Activated naive CD4-positive, alpha-beta T cell treated with anti-CD3 and anti-CD28 coated beads, Interleukin-2, amount 50 U/mL, for 24 hours (primary cell): Measurements from ENCODE around the gene PROSER3.
"Not testable (repeated sequence)": the region's sequence is repeated elsewhere in the genome, so short reads cannot be mapped to it uniquely, and the experiment has no call there.

Experiments used
- H3K27ac Mint-ChIP-seq: one replicate; pipeline ENCODE4 v1.8.0; 2021; ENCODE audit warnings: mild to moderate bottlenecking, mixed read lengths
- H3K27me3 Mint-ChIP-seq: one replicate; pipeline ENCODE4 v1.8.0; 2021; ENCODE audit warnings: mixed read lengths
- H3K36me3 Mint-ChIP-seq: one replicate; pipeline ENCODE4 v1.8.0; 2021; ENCODE audit warnings: mixed read lengths
- H3K4me1 Mint-ChIP-seq: one replicate; pipeline ENCODE4 v1.8.0; 2021; ENCODE audit warnings: mixed read lengths
- H3K4me3 Mint-ChIP-seq: one replicate; pipeline ENCODE4 v1.8.0; 2021; ENCODE audit warnings: mild to moderate bottlenecking, mixed read lengths
- H3K9me3 Mint-ChIP-seq: one replicate; pipeline ENCODE4 v1.8.0; 2021; ENCODE audit warnings: mixed read lengths

The PROSER3 gene

DNA sequence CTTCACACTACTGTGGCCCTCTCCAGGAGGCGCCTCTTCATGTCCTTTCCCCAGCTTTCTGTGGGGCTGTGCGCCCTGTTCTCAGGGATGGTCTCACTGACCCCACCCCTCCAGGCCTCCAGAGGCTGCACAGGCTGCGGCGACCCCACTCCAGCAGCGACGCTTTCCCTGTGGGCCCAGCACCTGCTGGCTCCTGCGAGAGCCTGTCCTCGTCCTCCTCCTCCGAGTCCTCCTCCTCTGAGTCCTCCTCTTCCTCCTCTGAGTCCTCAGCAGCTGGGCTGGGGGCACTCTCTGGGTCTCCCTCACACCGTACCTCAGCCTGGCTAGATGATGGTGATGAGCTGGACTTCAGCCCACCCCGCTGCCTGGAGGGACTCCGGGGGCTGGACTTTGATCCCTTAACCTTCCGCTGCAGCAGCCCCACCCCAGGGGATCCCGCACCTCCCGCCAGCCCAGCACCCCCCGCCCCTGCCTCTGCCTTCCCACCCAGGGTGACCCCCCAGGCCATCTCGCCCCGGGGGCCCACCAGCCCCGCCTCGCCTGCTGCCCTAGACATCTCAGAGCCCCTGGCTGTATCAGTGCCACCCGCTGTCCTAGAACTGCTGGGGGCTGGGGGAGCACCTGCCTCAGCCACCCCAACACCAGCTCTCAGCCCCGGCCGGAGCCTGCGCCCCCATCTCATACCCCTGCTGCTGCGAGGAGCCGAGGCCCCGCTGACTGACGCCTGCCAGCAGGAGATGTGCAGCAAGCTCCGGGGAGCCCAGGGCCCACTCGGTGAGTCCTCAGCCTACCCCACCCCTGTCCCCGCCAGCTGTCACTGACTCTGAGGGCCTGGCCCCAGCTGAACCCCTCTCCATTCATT, 28.6 kb downstream of the PROSER3 start:
- peaks cover 2% of the 10 kb centered on the region for H3K36me3 Mint-ChIP-seq
- no peaks in the 10 kb centered on the region for H3K4me1 Mint-ChIP-seq
- H3K27ac Mint-ChIP-seq: no peak overlapping the region
- H3K9me3 Mint-ChIP-seq: no peaks in the 10 kb centered on the region
- H3K27me3 Mint-ChIP-seq: no peaks in the 10 kb centered on the region
- no peak overlapping the region for H3K4me3 Mint-ChIP-seq

DNA sequence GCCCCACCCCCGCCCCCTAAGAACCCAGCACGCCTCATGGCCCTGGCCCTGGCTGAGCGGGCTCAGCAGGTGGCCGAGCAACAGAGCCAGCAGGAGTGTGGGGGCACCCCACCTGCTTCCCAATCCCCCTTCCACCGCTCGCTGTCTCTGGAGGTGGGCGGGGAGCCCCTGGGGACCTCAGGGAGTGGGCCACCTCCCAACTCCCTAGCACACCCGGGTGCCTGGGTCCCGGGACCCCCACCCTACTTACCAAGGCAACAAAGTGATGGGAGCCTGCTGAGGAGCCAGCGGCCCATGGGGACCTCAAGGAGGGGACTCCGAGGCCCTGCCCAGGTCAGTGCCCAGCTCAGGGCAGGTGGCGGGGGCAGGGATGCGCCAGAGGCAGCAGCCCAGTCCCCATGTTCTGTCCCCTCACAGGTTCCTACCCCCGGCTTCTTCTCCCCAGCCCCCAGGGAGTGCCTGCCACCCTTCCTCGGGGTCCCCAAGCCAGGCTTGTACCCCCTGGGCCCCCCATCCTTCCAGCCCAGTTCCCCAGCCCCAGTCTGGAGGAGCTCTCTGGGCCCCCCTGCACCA, 29.3 kb downstream of the PROSER3 start:
- Mint-ChIP-seq H3K4me3 (no peak overlapping the region), H3K27ac (no peak overlapping the region), H3K9me3 (no peaks in the 10 kb centered on the region), H3K4me1 (no peaks in the 10 kb centered on the region), H3K36me3 (peaks cover 2% of the 10 kb centered on the region), H3K27me3 (no peaks in the 10 kb centered on the region)

DNA sequence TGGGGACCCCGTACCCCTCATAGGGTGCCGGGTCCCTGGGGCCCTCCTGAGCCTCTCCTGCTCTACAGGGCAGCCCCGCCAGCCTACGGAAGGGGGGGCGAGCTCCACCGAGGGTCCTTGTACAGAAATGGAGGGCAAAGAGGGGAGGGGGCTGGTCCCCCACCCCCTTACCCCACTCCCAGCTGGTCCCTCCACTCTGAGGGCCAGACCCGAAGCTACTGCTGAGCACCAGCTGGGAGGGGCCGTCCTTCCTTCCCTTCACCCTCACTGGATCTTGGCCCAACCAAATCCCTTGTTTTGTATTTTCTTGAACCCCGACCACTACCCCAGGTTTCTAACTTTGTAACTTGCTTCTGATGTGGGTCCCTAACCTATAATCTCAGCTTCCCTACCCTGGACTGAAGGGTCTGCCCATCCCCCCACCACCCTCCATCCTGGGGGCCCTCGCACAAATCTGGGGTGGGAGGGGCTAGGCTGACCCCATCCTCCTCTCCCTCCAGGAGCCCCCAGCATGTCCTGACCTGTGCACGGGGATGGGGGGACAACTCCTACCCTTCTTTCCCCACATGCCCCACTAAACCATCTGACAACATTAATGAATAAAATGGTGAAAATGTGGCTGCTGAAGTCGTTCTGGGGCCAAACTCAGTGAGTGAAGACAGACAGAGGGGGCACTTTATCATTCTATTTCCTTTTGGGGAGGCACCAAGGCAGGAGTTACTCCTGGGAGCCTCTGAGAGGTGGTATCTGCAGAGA, 30.4 kb downstream of the PROSER3 start:
- Mint-ChIP-seq H3K27me3 (no peaks in the 10 kb centered on the region), H3K36me3 (no peaks in the 10 kb centered on the region), H3K27ac (no peak overlapping the region), H3K9me3 (no peaks in the 10 kb centered on the region), H3K4me3 (no peak overlapping the region), H3K4me1 (no peaks in the 10 kb centered on the region)

DNA sequence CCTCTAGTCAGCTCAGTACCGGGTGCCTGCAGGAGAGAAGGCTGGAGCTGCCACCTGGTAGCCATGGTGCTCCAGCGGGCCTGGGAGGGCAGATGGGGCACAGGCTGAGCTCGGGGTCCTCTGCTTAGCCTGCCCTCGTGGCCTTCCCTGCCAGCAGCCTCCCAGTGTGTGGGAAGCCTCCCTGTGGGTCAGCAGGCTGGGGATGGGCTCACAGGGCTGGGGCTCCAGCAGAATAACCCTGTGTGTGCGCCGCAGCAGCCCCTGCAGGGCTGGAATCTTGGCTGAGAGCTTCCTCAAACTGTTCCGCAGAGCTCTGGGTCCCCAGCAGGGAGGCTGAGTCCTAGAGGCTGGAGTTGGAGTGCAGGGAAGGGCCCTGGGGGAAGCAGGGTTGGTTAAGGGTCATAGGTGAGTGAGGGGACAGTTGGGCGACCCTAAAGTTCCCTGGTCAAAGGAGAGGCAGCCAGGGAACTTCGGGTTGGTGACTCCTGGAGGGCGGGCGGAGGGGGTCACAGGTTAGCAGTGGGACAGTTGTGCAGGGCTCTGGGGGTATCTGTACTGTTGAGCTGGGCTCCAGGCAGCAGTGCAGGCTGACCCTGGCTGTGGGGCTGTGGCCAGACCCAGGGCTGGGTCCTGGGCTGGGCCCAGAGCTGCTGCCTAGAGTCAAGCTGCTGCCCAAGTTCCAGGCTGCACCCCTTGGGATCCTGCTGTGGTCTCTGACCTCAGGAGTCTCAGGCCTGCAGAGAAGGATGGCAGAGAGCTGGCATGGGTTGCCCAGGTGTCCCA, 31.4 kb downstream of the PROSER3 start:
- no peaks in the 10 kb centered on the region for H3K4me1 Mint-ChIP-seq
- no peaks in the 10 kb centered on the region for H3K27me3 Mint-ChIP-seq
- H3K9me3 Mint-ChIP-seq: no peaks in the 10 kb centered on the region
- no peak overlapping the region for H3K27ac Mint-ChIP-seq
- no peak overlapping the region for H3K4me3 Mint-ChIP-seq
- H3K36me3 Mint-ChIP-seq: no peaks in the 10 kb centered on the region

DNA sequence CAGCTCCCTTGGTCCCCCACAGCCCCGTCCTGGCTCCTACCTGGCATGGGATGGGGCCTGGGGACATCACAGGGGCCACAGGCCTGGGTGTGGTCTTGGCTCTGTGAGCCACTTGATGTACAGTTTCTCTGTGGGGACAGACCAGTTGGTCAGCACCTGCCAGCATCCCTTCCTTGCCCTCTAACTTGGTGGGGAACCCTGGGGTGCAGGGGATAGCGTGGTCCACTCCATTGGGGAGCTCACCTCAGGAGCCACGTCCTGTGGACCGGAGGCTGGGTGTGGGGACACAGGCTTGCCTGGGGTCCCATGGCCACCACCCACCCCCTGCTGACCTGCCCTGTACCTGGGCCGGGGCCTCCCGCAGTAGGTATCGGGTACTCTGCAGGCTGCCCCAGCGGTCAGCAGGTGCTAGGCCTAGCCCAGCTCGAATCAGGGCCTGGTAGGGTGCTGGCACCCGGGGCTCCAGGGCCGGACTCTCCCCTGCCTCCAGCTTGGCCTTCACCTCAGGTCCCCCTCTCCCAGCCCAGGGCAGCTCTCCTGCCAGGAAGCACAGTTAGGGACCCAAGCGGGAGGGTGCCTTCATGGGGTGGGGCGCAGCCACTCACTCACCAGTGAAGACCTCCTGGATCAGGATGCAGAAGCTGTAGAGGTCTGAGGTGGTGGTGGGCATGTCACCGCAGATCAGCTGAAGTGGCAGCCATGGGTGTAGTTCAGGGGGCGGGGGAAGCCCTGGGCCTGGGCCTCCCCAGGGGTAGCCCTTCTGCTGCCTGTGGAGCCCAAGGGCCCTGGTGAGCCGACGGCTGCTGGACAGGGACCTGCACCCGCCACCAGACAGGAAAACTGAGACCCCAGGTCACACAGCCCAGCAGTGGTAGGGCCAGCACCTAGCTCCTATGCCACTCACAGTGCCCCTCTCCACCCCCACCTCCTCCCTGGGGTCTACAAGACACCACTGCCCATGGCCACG, 32.3 kb downstream of the PROSER3 start:
- Mint-ChIP-seq H3K27me3 (no peaks in the 10 kb centered on the region), H3K9me3 (no peaks in the 10 kb centered on the region), H3K36me3 (no peaks in the 10 kb centered on the region), H3K4me3 (no peak overlapping the region), H3K4me1 (no peaks in the 10 kb centered on the region), H3K27ac (no peak overlapping the region)

DNA sequence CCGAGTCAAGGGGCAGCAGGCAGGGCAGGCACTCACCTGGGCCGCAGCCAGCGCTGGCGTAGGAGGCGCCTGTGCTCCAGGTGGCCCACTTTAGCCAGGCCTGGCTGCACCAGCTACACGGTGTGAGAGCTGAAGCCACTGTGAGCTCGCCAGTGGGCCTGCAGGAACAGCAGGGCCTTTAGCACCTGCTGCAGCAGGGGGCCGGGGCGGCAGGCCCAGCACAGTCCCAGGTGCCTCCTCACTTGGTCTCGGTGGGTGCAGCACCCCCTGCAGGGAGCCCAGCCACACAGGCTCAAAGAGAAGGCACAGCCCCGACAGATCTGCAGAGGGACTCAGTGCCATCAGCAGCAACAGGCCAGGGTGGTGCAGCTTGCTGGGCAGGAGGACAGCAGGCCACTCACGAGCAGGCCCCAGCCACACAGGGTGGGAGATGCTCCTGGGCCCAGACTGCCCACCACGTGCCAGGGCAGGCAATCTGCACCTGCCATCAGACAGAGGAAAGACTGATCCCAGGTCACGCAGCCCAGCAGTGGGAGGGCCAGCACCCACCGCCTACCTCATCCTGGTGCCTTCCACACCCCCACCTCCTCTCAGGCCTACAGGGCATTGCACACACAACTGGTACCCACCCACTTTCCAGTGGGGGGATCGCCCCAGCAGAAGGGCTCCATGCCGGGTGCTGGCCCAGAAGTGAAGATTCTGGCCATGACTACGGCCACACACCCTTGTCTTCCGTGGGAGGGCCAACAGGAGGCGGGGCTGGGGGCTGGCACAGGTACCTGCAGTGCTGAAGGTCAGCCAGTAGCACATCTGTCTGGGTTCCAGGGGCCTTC, 33.2 kb downstream of the PROSER3 start:
- H3K27me3 Mint-ChIP-seq: no peaks in the 10 kb centered on the region
- no peaks in the 10 kb centered on the region for H3K9me3 Mint-ChIP-seq
- H3K36me3 Mint-ChIP-seq: no peaks in the 10 kb centered on the region
- H3K4me1 Mint-ChIP-seq: no peaks in the 10 kb centered on the region
- H3K4me3 Mint-ChIP-seq: no peak overlapping the region
- H3K27ac Mint-ChIP-seq: no peak overlapping the region

DNA sequence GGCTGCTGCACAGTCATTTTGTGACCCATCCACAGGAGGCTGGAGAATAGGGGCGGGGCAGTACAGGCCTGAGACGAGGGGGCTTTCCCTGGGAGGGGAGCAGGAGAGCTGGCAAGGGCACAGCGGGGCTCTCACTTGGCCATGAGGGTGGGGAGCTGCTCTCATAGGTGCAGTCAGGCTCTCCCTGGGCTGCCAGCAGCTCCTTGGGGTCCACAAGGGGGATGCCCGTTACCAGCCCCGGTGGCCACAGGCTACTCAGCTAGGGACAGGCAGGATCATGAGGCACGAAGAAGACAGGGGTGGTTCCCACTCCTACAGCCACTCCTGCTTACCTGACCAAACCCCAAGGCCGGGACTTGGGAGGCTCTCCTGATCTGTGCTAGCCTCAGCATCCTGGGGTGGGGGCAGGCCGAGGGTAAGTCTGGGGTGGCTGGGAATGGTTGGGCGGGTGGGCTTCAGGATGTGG, 33.9 kb downstream of the PROSER3 start:
- Mint-ChIP-seq H3K9me3 (no peaks in the 10 kb centered on the region), H3K27ac (no peak overlapping the region), H3K4me3 (no peak overlapping the region), H3K27me3 (peaks cover 5% of the 10 kb centered on the region), H3K4me1 (no peaks in the 10 kb centered on the region), H3K36me3 (no peaks in the 10 kb centered on the region)

DNA sequence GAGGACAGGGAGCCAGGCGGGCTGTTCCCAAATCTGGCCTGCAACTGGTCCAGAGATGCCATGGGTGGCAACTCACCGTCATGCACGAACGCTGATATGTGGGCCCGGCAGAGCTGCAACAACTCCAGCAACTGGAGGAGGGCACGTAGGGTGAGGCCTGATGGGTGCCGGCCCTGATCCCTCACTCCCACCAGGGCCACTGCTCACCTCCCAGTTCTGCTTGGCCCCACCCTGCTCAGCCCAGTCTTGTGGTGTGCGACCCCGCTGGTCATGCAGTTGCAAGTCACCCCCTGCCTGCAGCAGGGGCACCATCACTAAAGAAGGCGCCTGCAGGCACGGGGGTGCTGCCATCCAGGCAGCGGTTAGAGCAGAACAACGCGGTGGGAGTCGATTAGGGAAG, 34.3 kb downstream of the PROSER3 start:
- no peak overlapping the region for H3K27ac Mint-ChIP-seq
- H3K9me3 Mint-ChIP-seq: no peaks in the 10 kb centered on the region
- H3K27me3 Mint-ChIP-seq: peaks cover 9% of the 10 kb centered on the region
- no peaks in the 10 kb centered on the region for H3K36me3 Mint-ChIP-seq
- no peaks in the 10 kb centered on the region for H3K4me1 Mint-ChIP-seq
- H3K4me3 Mint-ChIP-seq: no peak overlapping the region

DNA sequence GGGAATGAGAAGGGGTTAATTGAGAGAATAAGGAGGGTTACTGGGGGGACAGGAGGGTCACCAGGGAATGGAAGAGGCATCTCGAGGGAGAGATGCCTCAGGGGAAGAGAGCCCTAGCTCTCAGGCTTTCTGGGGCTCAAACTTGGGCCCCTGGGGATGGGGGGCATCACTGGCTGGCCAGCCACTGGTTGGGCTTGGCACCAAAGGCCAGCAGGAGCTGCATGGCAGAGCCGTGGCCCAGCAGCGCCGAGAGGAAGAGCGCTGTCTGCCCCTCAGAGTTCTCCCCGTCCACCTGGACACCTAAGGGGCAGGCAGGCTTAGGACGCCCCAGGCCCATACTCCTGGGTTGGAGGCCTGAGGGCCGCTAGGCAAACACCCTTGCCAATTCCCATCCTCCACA, 34.9 kb downstream of the PROSER3 start:
- Mint-ChIP-seq H3K27ac (no peak overlapping the region), H3K4me3 (no peak overlapping the region), H3K9me3 (no peaks in the 10 kb centered on the region), H3K27me3 (peaks cover 10% of the 10 kb centered on the region), H3K36me3 (no peaks in the 10 kb centered on the region), H3K4me1 (no peaks in the 10 kb centered on the region)

DNA sequence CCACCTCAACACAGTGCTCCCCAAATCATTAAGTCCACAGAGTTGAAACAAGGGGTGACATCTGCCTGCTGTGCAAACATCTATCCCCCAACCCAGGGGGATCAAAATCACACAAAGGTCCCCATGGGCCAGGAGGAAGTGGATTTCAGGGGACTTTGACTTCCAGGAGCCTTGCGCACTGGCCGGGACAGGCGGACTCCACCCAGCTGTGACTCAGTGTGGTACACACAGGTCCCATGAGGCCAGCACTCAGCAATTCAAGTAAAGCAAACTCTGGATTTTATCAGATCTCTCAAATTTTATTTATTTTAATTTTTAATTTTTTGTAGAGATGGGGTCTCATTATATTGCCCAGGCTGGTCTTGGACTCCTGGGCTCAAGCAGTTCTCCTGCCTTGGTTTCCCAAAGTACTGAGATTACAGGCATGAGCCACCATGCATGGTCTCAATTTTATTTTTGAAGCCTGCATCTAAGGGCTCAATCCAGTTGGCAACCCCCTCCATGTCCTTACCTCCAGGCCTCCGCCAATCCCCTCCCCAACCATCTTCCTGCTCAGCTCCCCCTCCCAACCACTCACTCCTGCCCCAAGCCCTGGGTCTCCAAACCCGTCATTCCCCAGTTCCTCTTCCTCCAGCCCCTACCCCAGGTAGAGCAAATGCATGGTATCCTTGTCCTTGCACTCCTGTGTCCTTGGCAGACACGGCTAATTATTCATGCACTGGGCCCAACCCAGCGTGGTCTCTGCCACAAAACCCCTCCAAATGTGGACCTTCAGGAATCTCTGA, 35.6 kb downstream of the PROSER3 start:
- no peak overlapping the region for H3K4me3 Mint-ChIP-seq
- H3K4me1 Mint-ChIP-seq: no peaks in the 10 kb centered on the region
- H3K36me3 Mint-ChIP-seq: no peaks in the 10 kb centered on the region
- no peak overlapping the region for H3K27ac Mint-ChIP-seq
- H3K27me3 Mint-ChIP-seq: peaks cover 12% of the 10 kb centered on the region
- no peaks in the 10 kb centered on the region for H3K9me3 Mint-ChIP-seq

DNA sequence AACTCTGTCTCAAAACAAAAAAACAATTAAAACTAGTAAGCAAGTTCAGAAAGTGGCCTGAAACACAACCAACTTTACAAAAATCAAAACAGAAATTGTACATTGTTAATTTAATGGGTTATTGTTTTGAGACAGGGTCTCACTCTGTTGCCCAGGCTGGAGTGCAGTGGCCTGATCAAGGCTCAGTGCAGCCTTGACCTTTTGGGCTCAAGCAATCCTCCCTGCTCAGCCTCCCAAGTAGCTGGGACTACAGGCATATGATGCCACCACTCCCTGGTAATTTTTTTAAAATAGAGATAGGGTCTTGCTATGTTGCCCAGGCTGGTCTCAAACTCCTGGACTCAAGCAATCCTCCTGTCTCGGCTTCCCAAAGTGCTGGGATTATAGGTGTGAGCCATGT, 37.6 kb downstream of the PROSER3 start:
- H3K4me1 Mint-ChIP-seq, H3K9me3 Mint-ChIP-seq, H3K36me3 Mint-ChIP-seq, H3K4me3 Mint-ChIP-seq, H3K27ac Mint-ChIP-seq: not testable (repeated sequence)
- peaks cover 14% of the 10 kb centered on the region for H3K27me3 Mint-ChIP-seq

DNA sequence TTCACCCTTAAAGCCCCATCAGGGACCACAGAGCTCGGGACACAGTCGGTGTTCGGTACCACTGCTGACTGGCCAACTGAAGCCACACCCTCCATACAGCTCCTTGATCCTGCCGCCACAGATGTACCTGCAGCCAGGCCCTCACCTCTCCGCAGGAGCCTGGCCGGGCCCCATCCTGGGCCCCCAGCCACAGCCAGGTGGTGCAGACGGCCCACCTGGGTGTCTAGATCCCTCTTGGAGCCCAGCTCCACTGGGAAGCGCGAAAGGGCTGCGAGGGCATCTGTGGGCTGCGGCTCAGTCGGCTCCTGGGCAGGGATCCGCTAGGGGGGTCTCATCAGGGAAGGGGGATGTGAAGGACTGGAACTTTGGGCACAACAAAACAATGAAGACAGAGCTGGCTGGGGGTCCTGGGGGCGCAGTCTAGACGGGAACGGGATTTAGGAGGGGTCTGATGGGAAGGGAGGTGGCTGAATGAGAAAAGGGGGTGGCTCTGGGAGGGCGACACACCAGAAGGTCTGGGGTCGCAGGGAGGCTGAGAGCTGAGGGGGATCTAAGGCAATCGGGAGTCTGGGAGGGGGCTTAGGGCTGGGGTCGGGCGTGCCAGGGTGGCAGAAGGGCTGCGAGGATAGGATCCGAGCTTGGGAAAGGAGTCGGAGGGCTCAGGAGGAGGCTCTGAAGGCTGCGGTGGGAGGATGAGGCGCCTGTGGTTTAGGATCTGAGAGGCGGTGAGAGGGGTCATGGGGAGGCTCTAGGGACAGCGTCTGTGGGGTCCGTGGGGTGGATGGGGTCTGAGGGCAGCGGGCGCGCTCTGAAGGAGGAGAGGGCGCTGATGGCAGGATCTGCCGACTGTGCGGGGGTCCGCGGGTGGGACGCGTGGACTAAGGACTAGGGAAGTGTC, 38.9 kb downstream of the PROSER3 start:
- no peaks in the 10 kb centered on the region for H3K4me1 Mint-ChIP-seq
- H3K9me3 Mint-ChIP-seq: no peaks in the 10 kb centered on the region
- H3K27me3 Mint-ChIP-seq: peaks cover 14% of the 10 kb centered on the region
- no peak overlapping the region for H3K4me3 Mint-ChIP-seq
- H3K36me3 Mint-ChIP-seq: peaks cover 1% of the 10 kb centered on the region
- H3K27ac Mint-ChIP-seq: no peak overlapping the region
